OCI-LY7 (cell line): ENCODE measurements around the gene STAT5A. TPM values are rescaled to one million over a fixed set of nuclear protein-coding genes. Genes with fewer than 3 reads are reported as not detected.

ENCODE experiments used
- BruUV-seq: library from RNA; stranded (reverse); fragments of 400-500 nt; replicated peaks from 2 replicates; lab custom pipeline; 2021; lab: Mats Ljungman, UMichigan
- CTCF ChIA-PET: fragments of 300-600 bp; sonication (Branson Sonifier 250); formaldehyde crosslinking; loops from one replicate; lab custom pipeline; 2022; ENCODE audit warnings: antibody characterized with exemption; ENCODE audit not compliant: unreplicated experiment; lab: Charles Lee
- POLR2A ChIA-PET: fragments of 300-600 bp; sonication (Branson Sonifier 250); formaldehyde crosslinking; loops from one replicate; lab custom pipeline; 2022; ENCODE audit warnings: antibody characterized with exemption; lab: Charles Lee
- DNase-seq: peaks from one replicate; pipeline ENCODE4 v3.0.0-alpha.2; 2015; ENCODE audit warnings: low spot score
- H2AFZ ChIP-seq: fragments of 200-600 bp; sonication (generic), shearing (Covaris generic); 2 replicates; pipeline ENCODE4 v1.6.1; 2014; ENCODE audit warnings: mild to moderate bottlenecking, antibody characterized with exemption, low read length, moderate library complexity
- H3K27ac ChIP-seq: fragments of 200-600 bp; sonication (generic); 2 replicates; pipeline ENCODE4 v1.5.1; 2014; ENCODE audit warnings: mixed run types, low read depth, mild to moderate bottlenecking, moderate library complexity, low read length, inconsistent platforms; ENCODE audit not compliant: poor library complexity, severe bottlenecking
- H3K36me3 ChIP-seq: fragments of 200-600 bp; sonication (generic); 2 replicates; pipeline ENCODE4 v1.6.1; 2014; ENCODE audit warnings: mild to moderate bottlenecking, antibody characterized with exemption, low read length, moderate library complexity, mixed read lengths; ENCODE audit not compliant: insufficient read depth
- H3K4me1 ChIP-seq: fragments of 200-600 bp; sonication (generic); 2 replicates; pipeline ENCODE4 v1.5.1; 2014; ENCODE audit warnings: mild to moderate bottlenecking, low read length; ENCODE audit not compliant: insufficient read depth, poor library complexity, severe bottlenecking
- H3K4me2 ChIP-seq: fragments of 200-600 bp; sonication (generic); 2 replicates; pipeline ENCODE4 v1.6.1; 2014; ENCODE audit warnings: mild to moderate bottlenecking, low read length
- H3K4me3 ChIP-seq: fragments of 200-600 bp; sonication (generic); 2 replicates; pipeline ENCODE4 v1.5.1; 2014; ENCODE audit warnings: mild to moderate bottlenecking, low read depth, low read length; ENCODE audit not compliant: poor library complexity, severe bottlenecking
- H3K79me2 ChIP-seq: fragments of 200-600 bp; sonication (generic); 2 replicates; pipeline ENCODE4 v1.6.1; 2016; ENCODE audit warnings: low read depth, mild to moderate bottlenecking, low read length, moderate library complexity, mixed read lengths; ENCODE audit not compliant: insufficient read depth
- H3K9me2 ChIP-seq: fragments of 200-600 bp; sonication (generic); 2 replicates; pipeline ENCODE4 v1.6.1; 2016; ENCODE audit warnings: mild to moderate bottlenecking, low read length, mixed read lengths; ENCODE audit not compliant: insufficient read depth
- H3K9me3 ChIP-seq: fragments of 200-600 bp; sonication (generic); 2 replicates; pipeline ENCODE4 v1.6.1; 2014; ENCODE audit warnings: mild to moderate bottlenecking, mixed run types, low read length, mixed read lengths
- H4K20me1 ChIP-seq: fragments of 200-600 bp; sonication (generic); 2 replicates; pipeline ENCODE4 v1.6.1; 2014; ENCODE audit warnings: mild to moderate bottlenecking, antibody characterized with exemption, low read length, moderate library complexity, mixed read lengths; ENCODE audit not compliant: insufficient read depth
- CTCF ChIP-seq: fragments of 200-600 bp; sonication (generic); conservative IDR thresholded peaks from 2 replicates; pipeline ENCODE4 v1.5.1; 2014; ENCODE audit warnings: mild to moderate bottlenecking, antibody characterized with exemption, low read length, moderate library complexity, mixed read lengths
- EZH2phosphoT487 ChIP-seq: fragments of 200-600 bp; sonication (generic); IDR thresholded peaks from 2 replicates; pipeline ENCODE4 v1.6.1; 2018; ENCODE audit warnings: low read depth, borderline replicate concordance, mild to moderate bottlenecking, mixed run types, antibody characterized with exemption, low read length, moderate library complexity, mixed read lengths
- intact Hi-C: fragments of 100-400 bp; cut with micrococcal nuclease; formaldehyde crosslinking; loops from one replicate; pipeline ENCODE4 v1.10.0; 2022; ENCODE audit not compliant: unreplicated experiment
- total RNA-seq, 2 experiments: library from RNA; depleted of rRNA in 1 of 2; stranded (reverse); fragments of >200 nt in 1 of 2; shearing (Covaris generic) in 1 of 2; gene quantifications; 2 replicates each; pipeline ENCODE4 v1.2.3, GENCODE V29; 2014 to 2022

STAT5A gene
- total RNA-seq, 2 experiments from 2014 or later, result 1.9 to 7.9 TPM

- H3K4me3 ChIP-seq, result no peak overlapping the region
- POLR2A ChIA-PET, result interaction anchor here (0.6 kb wide), 1 partner anchor 262 kb away, joined by 4 read pairs; no protein-coding TSS in a partner anchor
- no peaks in the 10 kb centered on the region for H3K9me3 ChIP-seq
- CTCF ChIA-PET, result no interaction called here
- H3K36me3 ChIP-seq, result no peaks in the 10 kb centered on the region
- peaks cover 14% of the 10 kb centered on the region for H3K4me1 ChIP-seq
- BruUV-seq, result no TSS peak
- intact Hi-C loops, result no loop called here
- H3K27ac ChIP-seq, result no peak overlapping the region
- no peaks in the 10 kb centered on the region for H3K79me2 ChIP-seq
- H3K4me2 ChIP-seq, result no peak overlapping the region
- no peak for DNase-seq
- H3K9me2 ChIP-seq, result no peaks in the 10 kb centered on the region
- TF ChIP-seq CTCF, result no peak
- TF ChIP-seq EZH2phosphoT487, result no peak
- H4K20me1 ChIP-seq, result no peaks in the 10 kb centered on the region
- no peak overlapping the region for H2AFZ ChIP-seq
These were observed 1.7 kb upstream of the STAT5A start for GRCh38 chr17:42286411-42287221.

DNA sequence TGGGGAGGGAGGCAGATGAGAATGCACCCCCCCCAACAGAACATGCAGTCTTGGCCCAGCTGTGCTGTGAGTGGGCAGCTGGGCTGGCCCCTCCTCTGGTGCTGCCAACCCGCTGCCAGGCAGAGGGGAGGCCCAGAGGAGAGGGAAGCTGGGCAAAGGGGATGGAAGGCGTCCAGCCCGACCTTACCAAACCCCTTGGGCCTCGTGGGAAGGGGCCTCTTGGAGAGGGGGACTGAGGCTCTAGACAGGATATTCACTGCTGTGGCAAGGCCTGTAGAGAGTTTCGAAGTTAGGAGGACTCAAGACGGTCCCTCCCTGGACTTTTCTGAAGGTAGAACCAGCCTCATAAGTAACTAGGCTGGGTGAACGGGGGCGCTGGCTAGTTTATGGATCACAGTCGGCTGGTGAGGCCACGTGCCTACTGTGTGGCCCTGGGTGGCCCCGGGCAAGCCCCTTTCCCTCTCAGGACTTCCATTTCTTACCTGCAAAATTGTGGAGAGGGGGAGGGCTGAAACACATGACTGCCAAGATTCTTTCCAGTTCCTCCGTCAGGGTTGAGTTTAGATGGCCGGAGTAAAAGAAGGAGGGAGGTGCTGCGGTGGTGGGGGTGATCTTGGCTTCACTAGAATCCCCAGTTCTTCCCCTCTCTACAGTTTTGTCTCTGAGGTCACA, 857 bp upstream of the STAT5A start:
- H2AFZ ChIP-seq, result peak overlapping the region; percentile 45; the same call in 1 of the 2 replicates
- POLR2A ChIA-PET, result interaction anchor here (0.6 kb wide), 1 partner anchor 263 kb away, joined by 4 read pairs; no protein-coding TSS in a partner anchor
- peak overlapping the region; percentile 39; the same call in 1 of the 2 replicates for H3K4me2 ChIP-seq
- H3K36me3 ChIP-seq, result no peaks in the 10 kb centered on the region
- CTCF ChIA-PET, result no interaction called here
- no peaks in the 10 kb centered on the region for H3K79me2 ChIP-seq
- no peak overlapping the region for H3K27ac ChIP-seq
- intact Hi-C loops, result no loop called here
- BruUV-seq, result no TSS peak
- H3K9me2 ChIP-seq, result no peaks in the 10 kb centered on the region
- no peak for DNase-seq
- H3K4me3 ChIP-seq, result no peak overlapping the region
- H3K9me3 ChIP-seq, result no peaks in the 10 kb centered on the region
- peaks cover 14% of the 10 kb centered on the region for H3K4me1 ChIP-seq
- H4K20me1 ChIP-seq, result no peaks in the 10 kb centered on the region
- no peak for TF ChIP-seq CTCF
